ENCODE results near the gene ITGAL. TPM values are rescaled to one million over a fixed set of nuclear protein-coding genes. Genes with fewer than 3 reads are reported as not detected.

The ITGAL gene
- total RNA-seq, 2 donors from 2014 or later = not detected

- H3K27ac ChIP-seq (ENCODE audit: low read depth, low read length) = no peak overlapping the region
- Mint-ChIP-seq H3K4me3 (no peak overlapping the region), H3K27me3 (ENCODE audit: insufficient read depth) (no peaks in the 10 kb centered on the region), H3K36me3 (ENCODE audit: low read depth) (peaks cover 35% of the 10 kb centered on the region), H3K27ac (peak overlapping the region; percentile 18), H3K9me3 (peaks cover 4% of the 10 kb centered on the region), H3K4me1 (peaks cover 28% of the 10 kb centered on the region)
- H3K27me3 ChIP-seq (ENCODE audit: control insufficient read depth, insufficient read depth, low read length, poor library complexity, severe bottlenecking) = no peaks in the 10 kb centered on the region
- H3K9ac ChIP-seq (ENCODE audit: extremely low read depth, low read length, poor library complexity, severe bottlenecking) = no peak overlapping the region
- H3K4me3 ChIP-seq (ENCODE audit: low read length) = no peak overlapping the region
- no peak for DNase-seq
- TF ChIP-seq CTCF (conservative IDR thresholded peaks at IDR 0.05) = no peak
- H3K4me1 ChIP-seq (ENCODE audit: control insufficient read depth, insufficient read depth, low read length) = peaks cover 10% of the 10 kb centered on the region
- WGBS, 2 experiments (ENCODE audit: insufficient coverage in 1 of 2, insufficient read length in 1 of 2) = 98 to 100% methylated on average over 1 to 2 of the region's 2 CpGs
- H3K36me3 ChIP-seq (ENCODE audit: control insufficient read depth, insufficient read depth, low read length) = peaks cover 33% of the 10 kb centered on the region
- H3K9me3 ChIP-seq (ENCODE audit: control insufficient read depth, low read length) = no peaks in the 10 kb centered on the region
Observed at GRCh38 chr16:30553393-30553899, 80.9 kb downstream of the ITGAL start.

- Histone ChIP-seq H3K36me3 (ENCODE audit: control insufficient read depth, insufficient read depth, low read length) (peaks cover 33% of the 10 kb centered on the region), H3K9ac (ENCODE audit: extremely low read depth, low read length, poor library complexity, severe bottlenecking) (no peak overlapping the region), H3K4me1 (ENCODE audit: control insufficient read depth, insufficient read depth, low read length) (peaks cover 10% of the 10 kb centered on the region), H3K4me3 (ENCODE audit: low read length) (no peak overlapping the region), H3K27me3 (ENCODE audit: control insufficient read depth, insufficient read depth, low read length, poor library complexity, severe bottlenecking) (no peaks in the 10 kb centered on the region), H3K9me3 (ENCODE audit: control insufficient read depth, low read length) (no peaks in the 10 kb centered on the region), H3K27ac (ENCODE audit: low read depth, low read length) (no peak overlapping the region)
- no peak overlapping the region for H3K4me3 Mint-ChIP-seq
- H3K4me1 Mint-ChIP-seq = peaks cover 18% of the 10 kb centered on the region
- 92 to 97% methylated on average over 14 to 18 of the region's 18 CpGs for WGBS, 2 experiments (ENCODE audit: insufficient coverage in 1 of 2, insufficient read length in 1 of 2)
- peak overlapping the region; percentile 50 for H3K27ac Mint-ChIP-seq
- TF ChIP-seq CTCF (conservative IDR thresholded peaks at IDR 0.05) = no peak
- H3K9me3 Mint-ChIP-seq = no peaks in the 10 kb centered on the region
- H3K27me3 Mint-ChIP-seq (ENCODE audit: insufficient read depth) = no peaks in the 10 kb centered on the region
- peaks cover 35% of the 10 kb centered on the region for H3K36me3 Mint-ChIP-seq (ENCODE audit: low read depth)
- no peak for DNase-seq
Observed at GRCh38 chr16:30554557-30555314, 82.2 kb downstream of the ITGAL start.

- peaks cover 18% of the 10 kb centered on the region for H3K4me1 Mint-ChIP-seq
- peak overlapping the region; percentile 72 for H3K27ac Mint-ChIP-seq
- H3K9ac ChIP-seq (ENCODE audit: extremely low read depth, low read length, poor library complexity, severe bottlenecking) = no peak overlapping the region
Observed at GRCh38 chr16:30555315-30556124, 83.0 kb downstream of the ITGAL start.

More at GRCh38 chr16:30555315-30556124, 83.0 kb downstream of the ITGAL start:
- TF ChIP-seq CTCF (conservative IDR thresholded peaks at IDR 0.05) = no peak
- Histone ChIP-seq H3K36me3 (ENCODE audit: control insufficient read depth, insufficient read depth, low read length) (peaks cover 33% of the 10 kb centered on the region), H3K4me3 (ENCODE audit: low read length) (no peak overlapping the region), H3K27me3 (ENCODE audit: control insufficient read depth, insufficient read depth, low read length, poor library complexity, severe bottlenecking) (no peaks in the 10 kb centered on the region), H3K4me1 (ENCODE audit: control insufficient read depth, insufficient read depth, low read length) (peaks cover 10% of the 10 kb centered on the region), H3K27ac (ENCODE audit: low read depth, low read length) (no peak overlapping the region), H3K9me3 (ENCODE audit: control insufficient read depth, low read length) (no peaks in the 10 kb centered on the region)
- no peaks in the 10 kb centered on the region for H3K9me3 Mint-ChIP-seq
- no peaks in the 10 kb centered on the region for H3K27me3 Mint-ChIP-seq (ENCODE audit: insufficient read depth)
- H3K36me3 Mint-ChIP-seq (ENCODE audit: low read depth) = peaks cover 35% of the 10 kb centered on the region
- 97 to 98% methylated on average over 35 to 69 of the region's 69 CpGs for WGBS, 2 experiments (ENCODE audit: insufficient coverage in 1 of 2, insufficient read length in 1 of 2)
- H3K4me3 Mint-ChIP-seq = peak overlapping the region; percentile 74
- no peak for DNase-seq
